SK-N-SH (cell line): ENCODE measurements around the gene POLDIP3. TPM values are rescaled to one million over a fixed set of nuclear protein-coding genes. Genes with fewer than 3 reads are reported as not detected.

ENCODE experiments used
- CTCF ChIA-PET: fragments of 300-600, 350-600 bp; formaldehyde crosslinking; extraction: SDS; loops from one replicate; lab custom pipeline; 2021; lab: Yijun Ruan, JAX
- POLR2A ChIA-PET: fragments of 350-600 bp; sonication (Branson Sonifier 250); formaldehyde crosslinking; extraction: SDS; loops from one replicate; lab custom pipeline; 2020; ENCODE audit warnings: antibody characterized with exemption, inconsistent platforms; lab: Yijun Ruan, JAX
- DNase-seq: peaks from one replicate; pipeline ENCODE4 v3.0.0; 2012
- H2AFZ ChIP-seq: fragments of 200-600 bp; sonication (generic); 2 replicates; pipeline ENCODE4 v1.8.1; 2016; ENCODE audit warnings: antibody characterized with exemption, mild to moderate bottlenecking, low read depth
- H3F3A ChIP-seq: fragments of 200-600 bp; sonication (generic); replicated peaks from 2 replicates; pipeline ENCODE3; 2016; ENCODE audit warnings: antibody characterized with exemption, mild to moderate bottlenecking; ENCODE audit not compliant: insufficient read depth
- H3K27ac ChIP-seq, 2 experiments: fragments of 200-500 bp in 1 of 2; fragments of 200-600 bp in 1 of 2; sonication (Bioruptor generic) in 1 of 2; sonication (generic), shearing (Covaris generic) in 1 of 2; 2 replicates each; pipeline versions ENCODE4 v1.5.1 to v1.6.1; 2014 to 2016; ENCODE audit warnings: low read depth in 2 of 2, inconsistent platforms in 1 of 2, low read length in 1 of 2, mild to moderate bottlenecking in 1 of 2, mixed read lengths in 1 of 2
- H3K27me3 ChIP-seq: fragments of 200-600 bp; sonication (generic), shearing (Covaris generic); 2 replicates; pipeline ENCODE4 v1.6.1; 2016; ENCODE audit warnings: mixed run types; ENCODE audit not compliant: insufficient read depth
- H3K36me3 ChIP-seq, 2 experiments: fragments of 200-500 bp in 1 of 2; fragments of 200-600 bp in 1 of 2; sonication (Bioruptor generic) in 1 of 2; sonication (generic) in 1 of 2; replicated peaks in 1 of 2; 2 replicates each; pipeline versions ENCODE3 to v1.5.1; 2014 to 2016; ENCODE audit warnings: low read length in 1 of 2, mild to moderate bottlenecking in 1 of 2; ENCODE audit not compliant: insufficient read depth in 2 of 2, control insufficient read depth in 1 of 2
- H3K4me1 ChIP-seq, 2 experiments: fragments of 200-500 bp in 1 of 2; fragments of 200-600 bp in 1 of 2; sonication (Bioruptor generic) in 1 of 2; sonication (generic), shearing (Covaris generic) in 1 of 2; 2 replicates each; pipeline versions ENCODE4 v1.5.1 to v1.6.1; 2014 to 2016; ENCODE audit warnings: low read depth in 1 of 2, low read length in 1 of 2, mixed run types in 1 of 2; ENCODE audit not compliant: insufficient read depth in 2 of 2, control insufficient read depth in 1 of 2
- H3K4me2 ChIP-seq: fragments of 200-600 bp; sonication (generic), shearing (Covaris generic); 2 replicates; pipeline ENCODE4 v1.6.1; 2017; ENCODE audit warnings: mixed run types
- H3K4me3 ChIP-seq, 2 experiments: fragments of 200-500 bp in 1 of 2; fragments of 200-600 bp in 1 of 2; sonication (Bioruptor generic) in 1 of 2; sonication (generic), shearing (Covaris generic) in 1 of 2; 2 replicates each; pipeline versions ENCODE4 v1.5.1 to v1.8.1; 2014 to 2016; ENCODE audit warnings: low read depth in 2 of 2, inconsistent platforms in 1 of 2, low read length in 1 of 2, mild to moderate bottlenecking in 1 of 2, mixed read lengths in 1 of 2, moderate library complexity in 1 of 2
- H3K79me2 ChIP-seq: fragments of 200-600 bp; sonication (generic); 2 replicates; pipeline ENCODE4 v1.8.1; 2017; ENCODE audit warnings: mild to moderate bottlenecking; ENCODE audit not compliant: insufficient read depth
- H3K9ac ChIP-seq: fragments of 200-600 bp; sonication (generic); 2 replicates; pipeline ENCODE4 v1.6.1; 2017; ENCODE audit warnings: mixed run types
- H3K9me2 ChIP-seq: fragments of 200-600 bp; sonication (generic); 2 replicates; pipeline ENCODE4 v1.6.1; 2017; ENCODE audit warnings: mixed run types
- H3K9me3 ChIP-seq: fragments of 200-600 bp; sonication (generic); 2 replicates; pipeline ENCODE4 v1.6.1; 2017; ENCODE audit warnings: mixed run types, mild to moderate bottlenecking, moderate library complexity
- H4K20me1 ChIP-seq: fragments of 200-600 bp; sonication (generic); 2 replicates; pipeline ENCODE4 v1.6.1; 2017; ENCODE audit warnings: mild to moderate bottlenecking, mixed run types; ENCODE audit not compliant: insufficient read depth
- FOXM1 ChIP-seq: IDR thresholded peaks from 2 replicates; pipeline ENCODE4 v1.4.0; 2012; ENCODE audit warnings: low read depth, mild to moderate bottlenecking
- GATA2 ChIP-seq: sonication (generic); formaldehyde crosslinking; IDR thresholded peaks from 2 replicates; pipeline ENCODE4 v1.5.0; 2020; ENCODE audit warnings: mild to moderate bottlenecking, missing genetic modification reagents
- JUND ChIP-seq: IDR thresholded peaks from 2 replicates; pipeline ENCODE4 v1.4.0; 2012
- NFIC ChIP-seq: IDR thresholded peaks from 2 replicates; pipeline ENCODE4 v1.4.0; 2012; ENCODE audit warnings: borderline replicate concordance
- RCOR1 ChIP-seq: fragments of 150-350 bp; IDR thresholded peaks from 2 replicates; pipeline ENCODE4 v1.6.1; 2017; ENCODE audit warnings: antibody characterized with exemption, low read length
- RFX5 ChIP-seq: IDR thresholded peaks from 2 replicates; pipeline ENCODE4 v1.6.1; 2012; ENCODE audit warnings: mild to moderate bottlenecking, improper control_type of control experiment, low read length
- RXRA ChIP-seq: IDR thresholded peaks from 2 replicates; pipeline ENCODE4 v1.4.0; 2012; ENCODE audit warnings: low read depth, mild to moderate bottlenecking, borderline replicate concordance
- YY1 ChIP-seq: IDR thresholded peaks from 2 replicates; pipeline ENCODE4 v1.4.0; 2012; ENCODE audit warnings: low read depth, mild to moderate bottlenecking
- WGBS: methylation state at CpG from one replicate; pipeline ENCODE4 v1.1.6; 2017; ENCODE audit warnings: low lambda C conversion rate; 5-methylcytosine and 5-hydroxymethylcytosine counted together
- polyA plus RNA-seq, 3 experiments: library from polyadenylated mRNA; depleted of rRNA; stranded (reverse); fragments of >200 nt; gene quantifications; 2 replicates each; pipeline ENCODE4 v1.2.3, GENCODE V29; 2012
- TF ChIP-seq, protein P1 (sequence below): IDR thresholded peaks from 2 replicates; pipeline ENCODE4 v1.4.0; 2012; ENCODE audit warnings: low read depth, borderline replicate concordance
- TF ChIP-seq, protein P2 (sequence below): IDR thresholded peaks from 2 replicates; pipeline ENCODE4 v1.6.1; 2012; ENCODE audit warnings: mild to moderate bottlenecking, low read depth, low read length, moderate library complexity
- TF ChIP-seq, protein P3 (sequence below): fragments of 150-350 bp; IDR thresholded peaks from 2 replicates; pipeline ENCODE4 v1.6.1; 2017; ENCODE audit warnings: antibody characterized with exemption, low read length, low read depth, borderline replicate concordance
- TF ChIP-seq, protein P4 (sequence below): IDR thresholded peaks from 2 replicates; pipeline ENCODE4 v1.4.0; 2012; ENCODE audit warnings: low read depth
- TF ChIP-seq, protein P5 (sequence below): IDR thresholded peaks from 2 replicates; pipeline ENCODE4 v1.4.0; 2012; ENCODE audit warnings: low read depth, borderline replicate concordance

The POLDIP3 gene
- polyA plus RNA-seq, 1 of the 3 experiments (the other 2 are of a cell fraction): 18.8 TPM

DNA sequence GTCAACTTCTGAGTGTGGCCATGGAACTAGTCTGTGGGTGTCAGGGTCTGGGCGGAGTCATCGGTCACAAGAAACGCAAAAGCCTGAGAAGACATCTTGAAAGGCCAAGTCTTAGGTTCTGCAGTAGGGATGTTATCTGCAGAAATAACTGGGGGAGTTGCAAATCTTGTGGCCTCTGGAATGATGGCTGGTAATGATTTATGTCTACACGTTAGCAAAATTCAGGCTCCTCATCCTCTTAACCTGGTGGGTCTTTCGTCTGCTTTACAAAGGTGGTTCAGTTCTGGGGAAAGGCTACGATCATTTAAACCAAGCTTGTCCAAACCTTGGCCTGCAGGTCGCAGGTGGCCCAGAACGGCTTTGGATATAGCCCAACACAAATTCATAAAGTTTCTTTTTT lies 41.9 kb upstream of the POLDIP3 start (continued):
- TF ChIP-seq, protein P1, sequence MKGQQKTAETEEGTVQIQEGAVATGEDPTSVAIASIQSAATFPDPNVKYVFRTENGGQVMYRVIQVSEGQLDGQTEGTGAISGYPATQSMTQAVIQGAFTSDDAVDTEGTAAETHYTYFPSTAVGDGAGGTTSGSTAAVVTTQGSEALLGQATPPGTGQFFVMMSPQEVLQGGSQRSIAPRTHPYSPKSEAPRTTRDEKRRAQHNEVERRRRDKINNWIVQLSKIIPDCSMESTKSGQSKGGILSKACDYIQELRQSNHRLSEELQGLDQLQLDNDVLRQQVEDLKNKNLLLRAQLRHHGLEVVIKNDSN: no peak
- TF ChIP-seq FOXM1: no peak
- TF ChIP-seq, all 33 proteins: peak for 0

DNA sequence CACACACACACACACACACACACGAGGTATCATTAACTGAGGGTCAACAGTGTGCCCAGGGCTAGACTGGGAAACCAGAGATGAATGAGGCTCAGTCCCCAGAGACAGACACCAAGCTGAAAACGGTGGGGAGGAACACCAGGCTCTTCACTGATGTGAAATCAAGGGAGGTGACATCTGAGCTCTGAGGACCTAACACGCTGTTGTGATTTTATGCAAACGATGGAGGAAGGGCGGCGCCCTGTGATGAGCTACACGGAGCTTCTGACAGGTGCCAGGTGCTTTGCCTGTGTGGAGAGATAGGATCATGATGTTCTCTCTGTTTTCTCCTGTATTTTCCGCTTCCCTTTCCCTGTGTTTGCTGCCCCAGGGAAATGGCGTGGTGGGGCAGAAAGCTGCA lies 41.0 kb upstream of the POLDIP3 start:
- Histone ChIP-seq H3K27ac (no peak overlapping the region), H4K20me1 (no peaks in the 10 kb centered on the region), H3K27me3 (no peaks in the 10 kb centered on the region), H3K79me2 (no peaks in the 10 kb centered on the region), H3F3A (no peaks in the 10 kb centered on the region), H2AFZ (no peak overlapping the region), H3K4me1 (no peaks in the 10 kb centered on the region), H3K4me2 (no peak overlapping the region), H3K9me3 (no peaks in the 10 kb centered on the region), H3K36me3 (no peaks in the 10 kb centered on the region), H3K9me2 (no peaks in the 10 kb centered on the region), H3K4me3 (no peak overlapping the region), H3K9ac (no peak overlapping the region)
- ChIA-PET CTCF (interaction anchor here (1.4 kb wide), 1 partner anchor 34 kb away, joined by 5 read pairs; no protein-coding TSS in a partner anchor), POLR2A (no interaction called here)
- TF ChIP-seq NFIC (no peak), YY1 (no peak), RFX5 (no peak), RCOR1 (no peak), GATA2 (CRISPR knock-in tag) (no peak), FOXM1 (no peak), JUND (no peak), RXRA (no peak)
- TF ChIP-seq, protein P2, sequence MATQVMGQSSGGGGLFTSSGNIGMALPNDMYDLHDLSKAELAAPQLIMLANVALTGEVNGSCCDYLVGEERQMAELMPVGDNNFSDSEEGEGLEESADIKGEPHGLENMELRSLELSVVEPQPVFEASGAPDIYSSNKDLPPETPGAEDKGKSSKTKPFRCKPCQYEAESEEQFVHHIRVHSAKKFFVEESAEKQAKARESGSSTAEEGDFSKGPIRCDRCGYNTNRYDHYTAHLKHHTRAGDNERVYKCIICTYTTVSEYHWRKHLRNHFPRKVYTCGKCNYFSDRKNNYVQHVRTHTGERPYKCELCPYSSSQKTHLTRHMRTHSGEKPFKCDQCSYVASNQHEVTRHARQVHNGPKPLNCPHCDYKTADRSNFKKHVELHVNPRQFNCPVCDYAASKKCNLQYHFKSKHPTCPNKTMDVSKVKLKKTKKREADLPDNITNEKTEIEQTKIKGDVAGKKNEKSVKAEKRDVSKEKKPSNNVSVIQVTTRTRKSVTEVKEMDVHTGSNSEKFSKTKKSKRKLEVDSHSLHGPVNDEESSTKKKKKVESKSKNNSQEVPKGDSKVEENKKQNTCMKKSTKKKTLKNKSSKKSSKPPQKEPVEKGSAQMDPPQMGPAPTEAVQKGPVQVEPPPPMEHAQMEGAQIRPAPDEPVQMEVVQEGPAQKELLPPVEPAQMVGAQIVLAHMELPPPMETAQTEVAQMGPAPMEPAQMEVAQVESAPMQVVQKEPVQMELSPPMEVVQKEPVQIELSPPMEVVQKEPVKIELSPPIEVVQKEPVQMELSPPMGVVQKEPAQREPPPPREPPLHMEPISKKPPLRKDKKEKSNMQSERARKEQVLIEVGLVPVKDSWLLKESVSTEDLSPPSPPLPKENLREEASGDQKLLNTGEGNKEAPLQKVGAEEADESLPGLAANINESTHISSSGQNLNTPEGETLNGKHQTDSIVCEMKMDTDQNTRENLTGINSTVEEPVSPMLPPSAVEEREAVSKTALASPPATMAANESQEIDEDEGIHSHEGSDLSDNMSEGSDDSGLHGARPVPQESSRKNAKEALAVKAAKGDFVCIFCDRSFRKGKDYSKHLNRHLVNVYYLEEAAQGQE: no peak
- TF ChIP-seq, protein P3, sequence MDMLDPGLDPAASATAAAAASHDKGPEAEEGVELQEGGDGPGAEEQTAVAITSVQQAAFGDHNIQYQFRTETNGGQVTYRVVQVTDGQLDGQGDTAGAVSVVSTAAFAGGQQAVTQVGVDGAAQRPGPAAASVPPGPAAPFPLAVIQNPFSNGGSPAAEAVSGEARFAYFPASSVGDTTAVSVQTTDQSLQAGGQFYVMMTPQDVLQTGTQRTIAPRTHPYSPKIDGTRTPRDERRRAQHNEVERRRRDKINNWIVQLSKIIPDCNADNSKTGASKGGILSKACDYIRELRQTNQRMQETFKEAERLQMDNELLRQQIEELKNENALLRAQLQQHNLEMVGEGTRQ: no peak
- TF ChIP-seq, protein P4, sequence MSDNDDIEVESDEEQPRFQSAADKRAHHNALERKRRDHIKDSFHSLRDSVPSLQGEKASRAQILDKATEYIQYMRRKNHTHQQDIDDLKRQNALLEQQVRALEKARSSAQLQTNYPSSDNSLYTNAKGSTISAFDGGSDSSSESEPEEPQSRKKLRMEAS: no peak
- TF ChIP-seq, protein P5, sequence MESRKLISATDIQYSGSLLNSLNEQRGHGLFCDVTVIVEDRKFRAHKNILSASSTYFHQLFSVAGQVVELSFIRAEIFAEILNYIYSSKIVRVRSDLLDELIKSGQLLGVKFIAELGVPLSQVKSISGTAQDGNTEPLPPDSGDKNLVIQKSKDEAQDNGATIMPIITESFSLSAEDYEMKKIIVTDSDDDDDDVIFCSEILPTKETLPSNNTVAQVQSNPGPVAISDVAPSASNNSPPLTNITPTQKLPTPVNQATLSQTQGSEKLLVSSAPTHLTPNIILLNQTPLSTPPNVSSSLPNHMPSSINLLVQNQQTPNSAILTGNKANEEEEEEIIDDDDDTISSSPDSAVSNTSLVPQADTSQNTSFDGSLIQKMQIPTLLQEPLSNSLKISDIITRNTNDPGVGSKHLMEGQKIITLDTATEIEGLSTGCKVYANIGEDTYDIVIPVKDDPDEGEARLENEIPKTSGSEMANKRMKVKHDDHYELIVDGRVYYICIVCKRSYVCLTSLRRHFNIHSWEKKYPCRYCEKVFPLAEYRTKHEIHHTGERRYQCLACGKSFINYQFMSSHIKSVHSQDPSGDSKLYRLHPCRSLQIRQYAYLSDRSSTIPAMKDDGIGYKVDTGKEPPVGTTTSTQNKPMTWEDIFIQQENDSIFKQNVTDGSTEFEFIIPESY: no peak
- 34% methylated on average over 2 of the region's 9 CpGs for WGBS
- DNase-seq: no peak
